RWPE1 (cell line): ENCODE results near the gene DCAF12.
"Not testable (repeated sequence)": the region's sequence is repeated elsewhere in the genome, so short reads cannot be mapped to it uniquely, and the experiment has no call there.

Source experiments
- CTCF ChIA-PET: fragments of 350-600 bp; sonication (Branson Sonifier 250); formaldehyde crosslinking; extraction: SDS; loops from one replicate; lab custom pipeline; 2021; lab: Yijun Ruan, JAX
- POLR2A ChIA-PET: fragments of 400-600 bp; formaldehyde crosslinking; extraction: SDS; loops from one replicate; lab custom pipeline; 2020; ENCODE audit warnings: antibody characterized with exemption; ENCODE audit not compliant: low non-redundant PET; lab: Yijun Ruan, JAX
- DNase-seq: peaks from one replicate; pipeline ENCODE4 v3.0.0; 2012; ENCODE audit warnings: low spot score
- H3K27ac ChIP-seq: fragments of 450-650 bp; 2 replicates; pipeline ENCODE4 v1.5.1; 2017
- CTCF ChIP-seq: fragments of 450-650 bp; conservative IDR thresholded peaks from 2 replicates; pipeline ENCODE4 v1.5.1; 2017; ENCODE audit warnings: low read depth, mild to moderate bottlenecking

The DCAF12 gene

GRCh38 chr9:34048727-34049629 lies 77.5 kb downstream of the DCAF12 start, which contains the start of gene UBAP2:
Gene UBAP2, minus strand, starts transcription at chr9:34048887. Its CDS starts 31,739 bp downstream, at chr9:34017148.
- peak within 1 kb of the TSS; percentile 96 for H3K27ac ChIP-seq
- DNase-seq, result peak; percentile 98
- ChIA-PET POLR2A (interaction anchor here (0.5 to 1.3 kb wide), 3 partner anchors 21 to 68 kb away, joined by 4 to 9 read pairs (median 4); no protein-coding TSS in a partner anchor), CTCF (interaction anchor here (1.2 to 1.8 kb wide), 3 partner anchors 18 to 204 kb away, joined by 3 to 12 read pairs (median 4); no protein-coding TSS in a partner anchor)
- TF ChIP-seq CTCF, result no peak

GRCh38 chr9:34047864-34048726 lies 78.4 kb downstream of the DCAF12 start:
- TF ChIP-seq CTCF, result no peak
- DNase-seq, result peak; percentile 69
- CTCF ChIA-PET, result interaction anchor here (1.2 to 1.8 kb wide), 3 partner anchors 19 to 205 kb away, joined by 3 to 12 read pairs (median 4); no protein-coding TSS in a partner anchor
- H3K27ac ChIP-seq, result peak overlapping the region; percentile 96
- POLR2A ChIA-PET, result interaction anchor here (0.5 to 1.3 kb wide), 3 partner anchors 22 to 69 kb away, joined by 4 to 9 read pairs (median 4); no protein-coding TSS in a partner anchor

- no peak overlapping the region for H3K27ac ChIP-seq
- ChIA-PET CTCF (interaction anchor here (0.6 to 1.5 kb wide), 3 partner anchors 206 to 467 kb away, joined by 3 read pairs; no protein-coding TSS in a partner anchor), POLR2A (no interaction called here)
- DNase-seq, result no peak
- no peak for TF ChIP-seq CTCF
These were observed 79.6 kb downstream of the DCAF12 start for GRCh38 chr9:34046784-34047379.

GRCh38 chr9:34045903-34046302 lies 80.6 kb downstream of the DCAF12 start:
- H3K27ac ChIP-seq, result no peak overlapping the region
- ChIA-PET POLR2A (no interaction called here), CTCF (interaction anchor here (0.6 to 0.7 kb wide), 4 partner anchors 29 to 468 kb away, joined by 3 to 4 read pairs (median 3); no protein-coding TSS in a partner anchor)
- DNase-seq, result no peak
- TF ChIP-seq CTCF, result no peak

- CTCF ChIA-PET, result interaction anchor here (0.6 kb wide), 1 partner anchor 168 kb away, joined by 3 read pairs; no protein-coding TSS in a partner anchor
- POLR2A ChIA-PET, DNase-seq, H3K27ac ChIP-seq: not testable (repeated sequence)
These were observed 84.4 kb downstream of the DCAF12 start for GRCh38 chr9:34042074-34042473.

GRCh38 chr9:34038851-34039250 lies 87.6 kb downstream of the DCAF12 start:
- H3K27ac ChIP-seq, DNase-seq, POLR2A ChIA-PET, CTCF ChIA-PET: not testable (repeated sequence)
